SK-N-SH treated with all-trans-retinoic acid at 6 μM for 48 hours (cell line): Measurements from ENCODE around the gene GAK.

Experiments used
- ATAC-seq: fragments of 200-7000 bp; cut with Tn5 transposase; 3 replicates; pipeline ENCODE4 v1.9.1; 2020; ENCODE audit warnings: mild to moderate bottlenecking, moderate library complexity
- ARNTL ChIP-seq: fragments of 450-650 bp; formaldehyde crosslinking; IDR thresholded peaks from 2 replicates; pipeline ENCODE4 v1.5.0; 2020; ENCODE audit warnings: low read depth, mild to moderate bottlenecking, moderate library complexity, borderline replicate concordance
- CSDC2 ChIP-seq: fragments of 250-450 bp; sonication (Bioruptor Pico); IDR thresholded peaks from 2 replicates; pipeline ENCODE4 v1.5.0; 2020; ENCODE audit warnings: mild to moderate bottlenecking, moderate library complexity
- ESRRG ChIP-seq: fragments of 250-450 bp; sonication (Bioruptor Pico); IDR thresholded peaks from 2 replicates; pipeline ENCODE4 v1.6.1; 2021; ENCODE audit warnings: mild to moderate bottlenecking
- GLIS3 ChIP-seq: fragments of 250-450 bp; sonication (Bioruptor Pico); IDR thresholded peaks from 2 replicates; pipeline ENCODE4 v1.5.0; 2020; ENCODE audit warnings: mild to moderate bottlenecking, moderate library complexity
- ISL1 ChIP-seq: fragments of 250-450 bp; sonication (Bioruptor Pico); IDR thresholded peaks from 2 replicates; pipeline ENCODE4 v2.1.2; 2022; ENCODE audit warnings: mild to moderate bottlenecking, moderate library complexity
- OSR1 ChIP-seq: fragments of 250-450 bp; sonication (Bioruptor Pico); IDR thresholded peaks from 2 replicates; pipeline ENCODE4 v1.8.0; 2022; ENCODE audit warnings: moderate library complexity, mild to moderate bottlenecking, inconsistent platforms
- PPARA ChIP-seq: fragments of 250-450 bp; sonication (Bioruptor Pico); IDR thresholded peaks from 2 replicates; pipeline ENCODE4 v1.5.0; 2020; ENCODE audit warnings: mild to moderate bottlenecking, borderline replicate concordance
- RARB ChIP-seq: fragments of 250-450 bp; sonication (Bioruptor Pico); IDR thresholded peaks from 2 replicates; pipeline ENCODE4 v1.8.0; 2021; ENCODE audit warnings: mild to moderate bottlenecking, moderate library complexity
- SNAI2 ChIP-seq: fragments of 250-450 bp; sonication (Bioruptor Pico); IDR thresholded peaks from 2 replicates; pipeline ENCODE4 v1.5.0; 2020; ENCODE audit warnings: mild to moderate bottlenecking, moderate library complexity
- TCF4 ChIP-seq: fragments of 250-450 bp; sonication (Bioruptor Pico); IDR thresholded peaks from 2 replicates; pipeline ENCODE4 v1.8.0; 2021; ENCODE audit warnings: mild to moderate bottlenecking, moderate library complexity, borderline replicate concordance
- TOX ChIP-seq: fragments of 250-450 bp; sonication (Bioruptor Pico); IDR thresholded peaks from 2 replicates; pipeline ENCODE4 v1.8.0; 2021; ENCODE audit warnings: mild to moderate bottlenecking, moderate library complexity, borderline replicate concordance
- ZC3H10 ChIP-seq: fragments of 250-450 bp; sonication (Bioruptor Pico); IDR thresholded peaks from 2 replicates; pipeline ENCODE4 v1.5.1; 2021; ENCODE audit warnings: mild to moderate bottlenecking, moderate library complexity
- ZFP3 ChIP-seq: fragments of 250-450 bp; sonication (Bioruptor Pico); IDR thresholded peaks from 2 replicates; pipeline ENCODE4 v1.5.0; 2020; ENCODE audit warnings: mild to moderate bottlenecking, moderate library complexity
- ZFP30 ChIP-seq: fragments of 450-650 bp; formaldehyde crosslinking; IDR thresholded peaks from 2 replicates; pipeline ENCODE4 v1.5.0; 2022; ENCODE audit warnings: mild to moderate bottlenecking, moderate library complexity
- ZNF565 ChIP-seq: fragments of 450-650 bp; formaldehyde crosslinking; conservative IDR thresholded peaks from 2 replicates; pipeline ENCODE4 v1.5.0; 2020; ENCODE audit warnings: low read depth, mild to moderate bottlenecking, moderate library complexity
- ZNF70 ChIP-seq: fragments of 450-650 bp; formaldehyde crosslinking; IDR thresholded peaks from 2 replicates; pipeline ENCODE4 v1.5.0; 2020; ENCODE audit warnings: mild to moderate bottlenecking, moderate library complexity
- ZNF8 ChIP-seq: fragments of 450-650 bp; formaldehyde crosslinking; IDR thresholded peaks from 2 replicates; pipeline ENCODE4 v1.5.0; 2020; ENCODE audit warnings: mild to moderate bottlenecking, moderate library complexity
- TF ChIP-seq, protein P1 (sequence below): fragments of 250-450 bp; sonication (Bioruptor Pico); IDR thresholded peaks from 2 replicates; pipeline ENCODE4 v1.8.0; 2021; ENCODE audit warnings: low read depth, mild to moderate bottlenecking, moderate library complexity, borderline replicate concordance
- TF ChIP-seq, protein P2 (sequence below): fragments of 250-450 bp; sonication (Bioruptor Pico); IDR thresholded peaks from 2 replicates; pipeline ENCODE4 v1.5.0; 2020; ENCODE audit warnings: mild to moderate bottlenecking, moderate library complexity
- TF ChIP-seq, protein P3 (sequence below): fragments of 250-450 bp; sonication (Bioruptor Pico); IDR thresholded peaks from 2 replicates; pipeline ENCODE4 v1.5.1; 2020; ENCODE audit warnings: low read depth, mild to moderate bottlenecking, moderate library complexity
- TF ChIP-seq, protein P4 (sequence below): fragments of 250-450 bp; sonication (Bioruptor Pico); IDR thresholded peaks from 2 replicates; pipeline ENCODE4 v1.5.1; 2021; ENCODE audit warnings: mild to moderate bottlenecking, moderate library complexity
- TF ChIP-seq, protein P5 (sequence below): fragments of 250-450 bp; sonication (Bioruptor Pico); IDR thresholded peaks from 2 replicates; pipeline ENCODE4 v1.8.0; 2020; ENCODE audit warnings: mild to moderate bottlenecking, moderate library complexity, borderline replicate concordance

The GAK gene

DNA sequence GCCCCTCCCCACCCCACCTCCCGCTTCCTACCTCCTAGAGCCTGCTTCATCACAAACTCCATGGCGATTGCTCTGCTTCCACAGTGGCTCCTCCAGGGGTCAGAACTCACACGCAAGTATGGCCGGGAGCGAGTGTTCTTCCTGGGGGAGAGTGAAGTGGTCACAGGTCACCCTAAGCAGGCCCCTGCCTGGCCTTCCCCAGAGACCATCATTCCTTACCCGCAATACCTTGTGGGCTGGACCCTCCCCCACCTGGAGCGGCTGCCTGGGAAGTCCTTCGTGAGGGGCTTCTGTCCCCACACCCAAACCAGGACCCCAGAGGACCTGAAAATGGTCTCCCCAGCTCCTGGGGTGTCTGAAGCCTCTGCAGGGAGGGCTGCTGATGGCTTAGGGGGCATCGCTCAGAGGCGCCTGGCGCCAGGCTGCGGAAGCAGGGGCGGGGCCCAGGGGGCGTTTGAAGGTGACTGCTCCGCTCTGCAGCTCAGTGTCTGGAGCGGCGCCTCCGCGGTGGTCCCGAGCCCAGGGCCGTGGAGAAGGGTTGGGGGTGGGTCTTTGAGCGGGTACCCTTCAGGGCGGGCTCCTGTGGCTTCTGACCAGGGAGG is 107.6 kb downstream of the GAK start:
- TF ChIP-seq ISL1 (no peak), GLIS3 (CRISPR knock-in tag) (no peak), ZFP3 (CRISPR knock-in tag) (no peak), ZNF565 (no peak), ZFP30 (no peak), TCF4 (CRISPR knock-in tag) (no peak), ZC3H10 (CRISPR knock-in tag) (no peak), ZNF8 (CRISPR knock-in tag) (no peak), TOX (no peak), SNAI2 (no peak), ESRRG (CRISPR knock-in tag) (no peak), CSDC2 (no peak), ZNF70 (CRISPR knock-in tag) (no peak), ARNTL (CRISPR knock-in tag) (no peak), RARB (no peak)
- TF ChIP-seq, protein P1, sequence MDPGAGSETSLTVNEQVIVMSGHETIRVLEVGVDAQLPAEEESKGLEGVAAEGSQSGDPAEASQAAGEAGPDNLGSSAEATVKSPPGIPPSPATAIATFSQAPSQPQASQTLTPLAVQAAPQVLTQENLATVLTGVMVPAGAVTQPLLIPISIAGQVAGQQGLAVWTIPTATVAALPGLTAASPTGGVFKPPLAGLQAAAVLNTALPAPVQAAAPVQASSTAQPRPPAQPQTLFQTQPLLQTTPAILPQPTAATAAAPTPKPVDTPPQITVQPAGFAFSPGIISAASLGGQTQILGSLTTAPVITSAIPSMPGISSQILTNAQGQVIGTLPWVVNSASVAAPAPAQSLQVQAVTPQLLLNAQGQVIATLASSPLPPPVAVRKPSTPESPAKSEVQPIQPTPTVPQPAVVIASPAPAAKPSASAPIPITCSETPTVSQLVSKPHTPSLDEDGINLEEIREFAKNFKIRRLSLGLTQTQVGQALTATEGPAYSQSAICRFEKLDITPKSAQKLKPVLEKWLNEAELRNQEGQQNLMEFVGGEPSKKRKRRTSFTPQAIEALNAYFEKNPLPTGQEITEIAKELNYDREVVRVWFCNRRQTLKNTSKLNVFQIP, result no peak
- TF ChIP-seq, protein P2, sequence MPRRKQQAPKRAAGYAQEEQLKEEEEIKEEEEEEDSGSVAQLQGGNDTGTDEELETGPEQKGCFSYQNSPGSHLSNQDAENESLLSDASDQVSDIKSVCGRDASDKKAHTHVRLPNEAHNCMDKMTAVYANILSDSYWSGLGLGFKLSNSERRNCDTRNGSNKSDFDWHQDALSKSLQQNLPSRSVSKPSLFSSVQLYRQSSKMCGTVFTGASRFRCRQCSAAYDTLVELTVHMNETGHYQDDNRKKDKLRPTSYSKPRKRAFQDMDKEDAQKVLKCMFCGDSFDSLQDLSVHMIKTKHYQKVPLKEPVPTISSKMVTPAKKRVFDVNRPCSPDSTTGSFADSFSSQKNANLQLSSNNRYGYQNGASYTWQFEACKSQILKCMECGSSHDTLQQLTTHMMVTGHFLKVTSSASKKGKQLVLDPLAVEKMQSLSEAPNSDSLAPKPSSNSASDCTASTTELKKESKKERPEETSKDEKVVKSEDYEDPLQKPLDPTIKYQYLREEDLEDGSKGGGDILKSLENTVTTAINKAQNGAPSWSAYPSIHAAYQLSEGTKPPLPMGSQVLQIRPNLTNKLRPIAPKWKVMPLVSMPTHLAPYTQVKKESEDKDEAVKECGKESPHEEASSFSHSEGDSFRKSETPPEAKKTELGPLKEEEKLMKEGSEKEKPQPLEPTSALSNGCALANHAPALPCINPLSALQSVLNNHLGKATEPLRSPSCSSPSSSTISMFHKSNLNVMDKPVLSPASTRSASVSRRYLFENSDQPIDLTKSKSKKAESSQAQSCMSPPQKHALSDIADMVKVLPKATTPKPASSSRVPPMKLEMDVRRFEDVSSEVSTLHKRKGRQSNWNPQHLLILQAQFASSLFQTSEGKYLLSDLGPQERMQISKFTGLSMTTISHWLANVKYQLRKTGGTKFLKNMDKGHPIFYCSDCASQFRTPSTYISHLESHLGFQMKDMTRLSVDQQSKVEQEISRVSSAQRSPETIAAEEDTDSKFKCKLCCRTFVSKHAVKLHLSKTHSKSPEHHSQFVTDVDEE, result no peak
- TF ChIP-seq, protein P3, sequence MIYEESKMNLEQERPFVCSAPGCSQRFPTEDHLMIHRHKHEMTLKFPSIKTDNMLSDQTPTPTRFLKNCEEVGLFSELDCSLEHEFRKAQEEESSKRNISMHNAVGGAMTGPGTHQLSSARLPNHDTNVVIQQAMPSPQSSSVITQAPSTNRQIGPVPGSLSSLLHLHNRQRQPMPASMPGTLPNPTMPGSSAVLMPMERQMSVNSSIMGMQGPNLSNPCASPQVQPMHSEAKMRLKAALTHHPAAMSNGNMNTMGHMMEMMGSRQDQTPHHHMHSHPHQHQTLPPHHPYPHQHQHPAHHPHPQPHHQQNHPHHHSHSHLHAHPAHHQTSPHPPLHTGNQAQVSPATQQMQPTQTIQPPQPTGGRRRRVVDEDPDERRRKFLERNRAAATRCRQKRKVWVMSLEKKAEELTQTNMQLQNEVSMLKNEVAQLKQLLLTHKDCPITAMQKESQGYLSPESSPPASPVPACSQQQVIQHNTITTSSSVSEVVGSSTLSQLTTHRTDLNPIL (CRISPR knock-in tag), result no peak
- no peak for ATAC-seq

DNA sequence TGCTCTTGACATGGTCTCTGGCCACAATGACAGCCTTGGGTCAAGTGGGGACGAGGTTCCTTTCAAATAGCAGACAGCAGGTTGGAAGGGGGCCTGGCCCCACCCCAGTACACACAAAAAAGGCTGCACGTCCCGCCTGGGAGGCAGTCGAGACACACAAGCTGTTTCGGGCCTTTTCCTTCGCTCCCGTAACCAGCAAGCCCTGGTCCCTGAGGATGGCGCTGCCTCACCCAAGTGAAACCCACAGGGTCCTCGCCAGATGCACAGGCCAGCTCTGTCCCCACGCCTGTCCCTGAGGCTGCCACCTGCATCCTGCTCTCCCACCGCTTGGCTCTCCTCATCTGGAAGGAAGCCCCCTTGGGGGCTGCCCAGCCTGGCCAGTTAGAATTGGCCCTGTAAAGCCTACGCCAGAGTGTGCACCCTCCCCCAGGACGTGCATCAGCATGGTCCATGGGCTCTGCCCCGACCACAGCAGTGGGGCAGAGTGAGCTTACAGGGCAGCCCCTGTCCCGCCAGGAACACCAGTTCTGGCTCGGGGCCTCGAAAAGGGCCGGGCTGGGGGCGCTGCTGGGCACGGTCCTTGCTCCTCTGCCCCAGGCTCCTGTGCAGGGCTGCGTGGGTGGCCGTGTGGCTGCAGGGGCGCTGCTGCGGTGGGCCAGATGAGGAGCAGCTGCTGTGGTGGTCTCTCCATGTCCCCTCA is 108.2 kb downstream of the GAK start:
- ATAC-seq, result no peak
- no peak for TF ChIP-seq PPARA
- TF ChIP-seq, protein P4, sequence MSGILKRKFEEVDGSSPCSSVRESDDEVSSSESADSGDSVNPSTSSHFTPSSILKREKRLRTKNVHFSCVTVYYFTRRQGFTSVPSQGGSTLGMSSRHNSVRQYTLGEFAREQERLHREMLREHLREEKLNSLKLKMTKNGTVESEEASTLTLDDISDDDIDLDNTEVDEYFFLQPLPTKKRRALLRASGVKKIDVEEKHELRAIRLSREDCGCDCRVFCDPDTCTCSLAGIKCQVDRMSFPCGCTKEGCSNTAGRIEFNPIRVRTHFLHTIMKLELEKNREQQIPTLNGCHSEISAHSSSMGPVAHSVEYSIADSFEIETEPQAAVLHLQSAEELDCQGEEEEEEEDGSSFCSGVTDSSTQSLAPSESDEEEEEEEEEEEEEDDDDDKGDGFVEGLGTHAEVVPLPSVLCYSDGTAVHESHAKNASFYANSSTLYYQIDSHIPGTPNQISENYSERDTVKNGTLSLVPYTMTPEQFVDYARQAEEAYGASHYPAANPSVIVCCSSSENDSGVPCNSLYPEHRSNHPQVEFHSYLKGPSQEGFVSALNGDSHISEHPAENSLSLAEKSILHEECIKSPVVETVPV (CRISPR knock-in tag), result no peak
- TF ChIP-seq ZNF8 (CRISPR knock-in tag), result no peak
- TF ChIP-seq, protein P5, sequence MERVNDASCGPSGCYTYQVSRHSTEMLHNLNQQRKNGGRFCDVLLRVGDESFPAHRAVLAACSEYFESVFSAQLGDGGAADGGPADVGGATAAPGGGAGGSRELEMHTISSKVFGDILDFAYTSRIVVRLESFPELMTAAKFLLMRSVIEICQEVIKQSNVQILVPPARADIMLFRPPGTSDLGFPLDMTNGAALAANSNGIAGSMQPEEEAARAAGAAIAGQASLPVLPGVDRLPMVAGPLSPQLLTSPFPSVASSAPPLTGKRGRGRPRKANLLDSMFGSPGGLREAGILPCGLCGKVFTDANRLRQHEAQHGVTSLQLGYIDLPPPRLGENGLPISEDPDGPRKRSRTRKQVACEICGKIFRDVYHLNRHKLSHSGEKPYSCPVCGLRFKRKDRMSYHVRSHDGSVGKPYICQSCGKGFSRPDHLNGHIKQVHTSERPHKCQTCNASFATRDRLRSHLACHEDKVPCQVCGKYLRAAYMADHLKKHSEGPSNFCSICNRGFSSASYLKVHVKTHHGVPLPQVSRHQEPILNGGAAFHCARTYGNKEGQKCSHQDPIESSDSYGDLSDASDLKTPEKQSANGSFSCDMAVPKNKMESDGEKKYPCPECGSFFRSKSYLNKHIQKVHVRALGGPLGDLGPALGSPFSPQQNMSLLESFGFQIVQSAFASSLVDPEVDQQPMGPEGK (CRISPR knock-in tag), result no peak
- TF ChIP-seq GLIS3 (CRISPR knock-in tag), result no peak
- TF ChIP-seq, protein P3 (CRISPR knock-in tag), result no peak
- TF ChIP-seq TCF4 (CRISPR knock-in tag), result no peak
- no peak for TF ChIP-seq ZFP3 (CRISPR knock-in tag)
- TF ChIP-seq TOX, result no peak
- TF ChIP-seq, protein P1, result no peak
- TF ChIP-seq CSDC2, result no peak
- no peak for TF ChIP-seq ISL1
- no peak for TF ChIP-seq RARB
- no peak for TF ChIP-seq ARNTL (CRISPR knock-in tag)
- TF ChIP-seq ZNF565, result no peak
- no peak for TF ChIP-seq ZC3H10 (CRISPR knock-in tag)
- no peak for TF ChIP-seq SNAI2
- TF ChIP-seq ZFP30, result no peak
- TF ChIP-seq, protein P2, result no peak
- no peak for TF ChIP-seq OSR1
- TF ChIP-seq, all 23 proteins: peak for 0
